ENCODE measurements around the gene MYLIP.

MYLIP gene

GRCh38 chr6:16157492-16157891 lies 28.6 kb downstream of the MYLIP start:
- Histone ChIP-seq H3K27me3 (replicated peaks; ENCODE audit: insufficient read depth, low read length) (no peaks in the 10 kb centered on the region), H3K4me2 (ENCODE audit: low read depth, low read length) (no peak overlapping the region), H3K4me1 (ENCODE audit: low read length) (no peaks in the 10 kb centered on the region), H3K27ac (ENCODE audit: low read length) (no peak overlapping the region), H3K79me2 (ENCODE audit: low read length) (no peaks in the 10 kb centered on the region), H3K4me3 (ENCODE audit: low read length) (no peak overlapping the region), H3F3A (ENCODE audit: insufficient read depth, low read length) (no peaks in the 10 kb centered on the region), H2AFZ (ENCODE audit: low read length) (no peak overlapping the region), H4K20me1 (ENCODE audit: insufficient read depth, low read length) (no peaks in the 10 kb centered on the region), H3K9me3 (replicated peaks; ENCODE audit: insufficient read depth, low read length) (0 out of 2 replicates have a peak, but pooled peaks cover 2% of the 10 kb centered on the region), H3K9me2 (replicated peaks; ENCODE audit: insufficient read depth, low read length) (no peaks in the 10 kb centered on the region), H3K9ac (ENCODE audit: low read length) (no peak overlapping the region), H3K36me3 (replicated peaks; ENCODE audit: insufficient read depth, low read length) (no peaks in the 10 kb centered on the region)
- TF ChIP-seq EZH2phosphoT487 (IDR thresholded peaks at IDR 0.05; ENCODE audit: low read length) (no peak), EZH2 (optimal IDR thresholded peaks at IDR 0.05; ENCODE audit: low read depth, low read length) (no peak), CTCF (IDR thresholded peaks at IDR 0.05; ENCODE audit: low read length) (no peak)
- no peak for DNase-seq

- Histone ChIP-seq H3F3A (ENCODE audit: insufficient read depth, low read length) (no peaks in the 10 kb centered on the region), H3K9me3 (replicated peaks; ENCODE audit: insufficient read depth, low read length) (0 out of 2 replicates have a peak, but pooled peaks cover 2% of the 10 kb centered on the region), H4K20me1 (ENCODE audit: insufficient read depth, low read length) (no peaks in the 10 kb centered on the region), H3K9me2 (replicated peaks; ENCODE audit: insufficient read depth, low read length) (no peaks in the 10 kb centered on the region), H3K79me2 (ENCODE audit: low read length) (no peaks in the 10 kb centered on the region), H3K27me3 (replicated peaks; ENCODE audit: insufficient read depth, low read length) (no peaks in the 10 kb centered on the region), H3K9ac (ENCODE audit: low read length) (no peak overlapping the region), H3K27ac (ENCODE audit: low read length) (no peak overlapping the region), H3K4me1 (ENCODE audit: low read length) (no peaks in the 10 kb centered on the region), H3K4me3 (ENCODE audit: low read length) (no peak overlapping the region), H3K4me2 (ENCODE audit: low read depth, low read length) (no peak overlapping the region), H2AFZ (ENCODE audit: low read length) (no peak overlapping the region), H3K36me3 (replicated peaks; ENCODE audit: insufficient read depth, low read length) (no peaks in the 10 kb centered on the region)
- DNase-seq = no peak
- TF ChIP-seq CTCF (IDR thresholded peaks at IDR 0.05; ENCODE audit: low read length) = no peak
- no peak for TF ChIP-seq EZH2phosphoT487 (IDR thresholded peaks at IDR 0.05; ENCODE audit: low read length)
- TF ChIP-seq EZH2 (optimal IDR thresholded peaks at IDR 0.05; ENCODE audit: low read depth, low read length) = no peak
Observed at GRCh38 chr6:16157909-16158308, 29.0 kb downstream of the MYLIP start.

GRCh38 chr6:16158943-16159557 lies 30.2 kb downstream of the MYLIP start:
- 0 out of 2 replicates have a peak, but pooled peaks cover 2% of the 10 kb centered on the region for H3K9me3 ChIP-seq (replicated peaks; ENCODE audit: insufficient read depth, low read length)
- H3K27me3 ChIP-seq (replicated peaks; ENCODE audit: insufficient read depth, low read length) = no peaks in the 10 kb centered on the region
- TF ChIP-seq EZH2phosphoT487 (IDR thresholded peaks at IDR 0.05; ENCODE audit: low read length) (no peak), EZH2 (optimal IDR thresholded peaks at IDR 0.05; ENCODE audit: low read depth, low read length) (no peak), CTCF (IDR thresholded peaks at IDR 0.05; ENCODE audit: low read length) (no peak)
- no peak overlapping the region for H2AFZ ChIP-seq (ENCODE audit: low read length)
- H3F3A ChIP-seq (ENCODE audit: insufficient read depth, low read length) = no peaks in the 10 kb centered on the region
- no peak for DNase-seq
- H3K4me3 ChIP-seq (ENCODE audit: low read length) = no peak overlapping the region
- H3K4me2 ChIP-seq (ENCODE audit: low read depth, low read length) = no peak overlapping the region
- no peaks in the 10 kb centered on the region for H4K20me1 ChIP-seq (ENCODE audit: insufficient read depth, low read length)
- no peak overlapping the region for H3K9ac ChIP-seq (ENCODE audit: low read length)
- no peaks in the 10 kb centered on the region for H3K79me2 ChIP-seq (ENCODE audit: low read length)
- no peaks in the 10 kb centered on the region for H3K4me1 ChIP-seq (ENCODE audit: low read length)
- no peak overlapping the region for H3K27ac ChIP-seq (ENCODE audit: low read length)
- no peaks in the 10 kb centered on the region for H3K9me2 ChIP-seq (replicated peaks; ENCODE audit: insufficient read depth, low read length)
- no peaks in the 10 kb centered on the region for H3K36me3 ChIP-seq (replicated peaks; ENCODE audit: insufficient read depth, low read length)

All from MM.1S (cell line).